ENCODE data around the gene FGF5.
"Not testable (repeated sequence)": the region's sequence is repeated elsewhere in the genome, so short reads cannot be mapped to it uniquely, and the experiment has no call there.

The FGF5 gene, protein sequence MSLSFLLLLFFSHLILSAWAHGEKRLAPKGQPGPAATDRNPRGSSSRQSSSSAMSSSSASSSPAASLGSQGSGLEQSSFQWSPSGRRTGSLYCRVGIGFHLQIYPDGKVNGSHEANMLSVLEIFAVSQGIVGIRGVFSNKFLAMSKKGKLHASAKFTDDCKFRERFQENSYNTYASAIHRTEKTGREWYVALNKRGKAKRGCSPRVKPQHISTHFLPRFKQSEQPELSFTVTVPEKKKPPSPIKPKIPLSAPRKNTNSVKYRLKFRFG

GRCh38 chr4:80266253-80266901 is at the start of gene FGF5:
TSS of gene FGF5 (plus strand) at chr4:80266664. CDS start at chr4:80266825, 161 bp downstream.
- DNase-seq (ENCODE audit: low read depth): peak; percentile 64

DNA sequence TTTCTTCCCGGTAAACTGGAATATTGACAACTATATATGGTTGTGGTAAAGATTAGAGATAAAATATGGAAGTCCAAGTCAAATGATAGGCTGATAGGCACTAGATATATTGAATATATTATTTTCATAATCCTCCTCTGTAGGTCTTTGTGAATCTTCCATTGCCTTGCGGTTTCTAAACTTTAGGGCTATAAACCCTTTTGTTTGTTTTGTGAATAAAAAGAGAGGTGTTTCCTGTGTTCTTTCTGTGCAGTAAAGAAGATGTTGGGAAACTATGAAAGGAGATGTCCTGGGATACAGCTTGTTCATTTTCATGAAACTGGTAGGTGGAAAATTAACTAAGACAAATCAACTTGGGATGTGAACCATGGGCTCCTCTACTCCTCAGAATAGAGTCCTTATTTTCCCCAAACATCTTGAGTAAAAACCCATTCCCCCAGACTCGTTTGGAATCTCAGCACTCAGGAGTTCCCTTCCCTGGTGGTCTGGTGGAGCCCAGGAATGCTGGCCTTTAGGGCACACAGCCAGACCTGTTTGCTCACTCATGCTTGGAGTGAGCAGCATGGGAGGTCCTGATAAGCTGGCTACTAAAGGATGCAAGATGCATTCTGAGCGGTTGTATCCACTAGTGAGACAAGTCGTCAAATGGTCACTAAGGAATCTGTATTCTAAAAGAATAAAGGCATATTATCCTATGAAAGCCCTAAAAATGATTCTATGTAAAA is 47.0 kb upstream of the FGF5 start:
- DNase-seq (ENCODE audit: low read depth): no peak

GRCh38 chr4:80220711-80221110 is 45.8 kb upstream of the FGF5 start:
- no peak for DNase-seq (ENCODE audit: low read depth)

GRCh38 chr4:80221161-80221560 is 45.3 kb upstream of the FGF5 start:
- DNase-seq (ENCODE audit: low read depth): no peak

- no peak for DNase-seq (ENCODE audit: low read depth)
These were observed 40.9 kb upstream of the FGF5 start for GRCh38 chr4:80225595-80225994.

DNA sequence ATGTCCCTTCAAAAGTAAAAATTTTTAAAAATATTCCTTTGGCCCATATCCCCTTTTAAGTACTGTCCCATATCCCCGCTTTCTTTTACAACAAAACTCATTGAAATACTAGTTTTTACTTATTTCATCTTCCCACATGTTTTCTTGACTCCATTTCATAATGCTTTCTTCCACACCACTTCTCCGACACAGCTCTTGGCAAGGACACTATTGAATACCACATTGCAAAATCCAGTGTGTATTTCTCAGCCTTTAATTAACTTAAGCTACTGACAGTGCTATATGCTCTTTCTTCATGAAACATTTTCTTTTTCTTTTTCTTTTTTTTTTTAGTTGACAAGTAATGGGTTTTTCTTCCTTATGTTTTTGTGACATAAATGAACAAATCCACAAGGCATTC is 40.4 kb upstream of the FGF5 start:
- no peak for DNase-seq (ENCODE audit: low read depth)

- no peak for DNase-seq (ENCODE audit: low read depth)
These were observed 38.0 kb upstream of the FGF5 start for GRCh38 chr4:80228460-80228859.

GRCh38 chr4:80229128-80229527 is 37.3 kb upstream of the FGF5 start:
- DNase-seq (ENCODE audit: low read depth): no peak

DNA sequence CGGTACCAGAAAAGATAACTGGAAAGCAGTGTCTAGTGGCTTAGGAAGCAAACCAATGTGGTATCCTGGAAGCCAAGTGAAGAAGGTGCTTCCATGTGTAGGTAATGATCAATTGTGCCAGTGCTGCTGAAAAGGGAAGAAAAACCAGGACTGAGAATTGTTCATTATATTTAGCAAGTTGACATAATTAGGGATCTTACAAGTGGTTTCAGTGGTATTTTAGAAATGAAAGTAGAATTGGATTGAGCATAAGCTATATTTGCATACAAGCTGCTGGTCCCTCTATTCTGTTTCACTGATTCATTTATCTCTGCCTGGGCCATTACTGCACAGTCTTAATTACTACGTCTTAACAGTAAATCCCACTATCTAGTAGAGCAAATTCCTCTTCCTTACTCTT is 36.9 kb upstream of the FGF5 start:
- no peak for DNase-seq (ENCODE audit: low read depth)

GRCh38 chr4:80231180-80231579 is 35.3 kb upstream of the FGF5 start:
- DNase-seq (ENCODE audit: low read depth): no peak

GRCh38 chr4:80232707-80233370 is 33.6 kb upstream of the FGF5 start:
- DNase-seq (ENCODE audit: low read depth): no peak

- DNase-seq (ENCODE audit: low read depth): no peak
These were observed 33.1 kb upstream of the FGF5 start for GRCh38 chr4:80233390-80233789.

GRCh38 chr4:80235451-80235850 is 31.0 kb upstream of the FGF5 start:
- no peak for DNase-seq (ENCODE audit: low read depth)

DNA sequence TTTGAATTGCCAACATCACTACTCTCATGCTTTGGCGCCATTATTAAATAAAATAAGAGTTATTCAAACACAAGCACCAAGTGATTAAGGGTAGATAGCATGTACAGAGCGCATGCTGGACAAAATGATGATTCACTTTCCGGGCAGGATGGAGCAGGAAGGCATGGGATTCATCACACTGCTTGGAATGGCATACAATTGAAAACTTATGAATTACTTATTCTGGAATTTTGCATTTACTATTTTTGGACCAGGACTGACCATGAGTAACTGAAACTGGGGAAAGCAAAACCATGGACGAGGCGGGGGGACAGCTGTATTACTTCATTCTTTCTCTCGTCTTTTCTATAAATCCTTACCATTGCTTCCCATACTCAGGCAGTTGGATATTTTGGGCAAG is 28.5 kb upstream of the FGF5 start:
- DNase-seq (ENCODE audit: low read depth): peak; percentile 89

DNA sequence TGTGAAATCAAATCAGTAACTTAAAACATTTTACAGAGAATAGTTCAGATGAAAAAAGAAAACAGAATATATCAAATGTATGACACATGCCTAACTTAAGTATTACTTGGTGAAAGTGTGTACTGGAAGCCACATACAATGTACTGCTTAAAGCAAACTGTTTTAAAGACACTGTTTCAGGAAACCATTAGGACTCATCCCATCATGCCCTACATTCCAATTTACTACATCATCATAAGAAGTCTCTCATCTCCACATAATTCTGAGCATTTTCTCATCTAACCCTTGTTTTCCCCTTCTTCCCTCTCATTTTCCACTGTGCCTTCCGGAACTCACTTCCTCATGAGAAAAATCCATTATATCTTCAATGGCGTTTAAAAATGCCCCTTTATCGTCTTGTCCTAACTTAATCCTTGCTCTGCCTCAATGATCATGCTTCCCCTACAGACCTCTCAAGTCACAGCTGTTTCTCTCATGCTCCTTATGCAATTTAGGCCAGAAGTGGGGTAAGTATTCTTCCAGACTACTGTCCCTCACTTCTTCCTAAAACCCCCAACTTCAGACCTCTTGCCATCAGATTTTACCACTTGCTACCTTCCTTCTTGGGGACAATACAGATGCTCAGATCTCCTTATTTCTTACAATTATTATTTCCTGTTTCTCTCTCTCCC is 26.8 kb upstream of the FGF5 start:
- no peak for DNase-seq (ENCODE audit: low read depth)

DNA sequence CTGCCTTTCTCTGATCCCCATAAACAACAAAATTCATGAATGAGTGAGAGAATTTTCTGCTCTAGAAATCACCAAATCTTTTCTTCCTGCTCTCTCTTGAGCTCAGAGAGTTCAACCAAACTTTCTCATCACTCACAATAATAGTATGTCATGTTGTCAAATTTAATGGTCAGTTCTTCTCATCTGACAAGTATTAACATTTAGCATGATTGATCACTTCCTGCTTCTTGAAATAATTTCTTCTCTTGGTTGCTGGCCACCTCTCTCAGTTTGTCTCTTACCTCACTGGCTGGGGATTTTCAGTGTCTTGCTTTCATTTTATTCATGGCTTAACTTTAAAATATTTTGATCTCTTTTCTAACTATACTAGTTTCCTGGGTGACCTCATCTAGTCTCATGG is 25.5 kb upstream of the FGF5 start:
- DNase-seq (ENCODE audit: low read depth): no peak

DNA sequence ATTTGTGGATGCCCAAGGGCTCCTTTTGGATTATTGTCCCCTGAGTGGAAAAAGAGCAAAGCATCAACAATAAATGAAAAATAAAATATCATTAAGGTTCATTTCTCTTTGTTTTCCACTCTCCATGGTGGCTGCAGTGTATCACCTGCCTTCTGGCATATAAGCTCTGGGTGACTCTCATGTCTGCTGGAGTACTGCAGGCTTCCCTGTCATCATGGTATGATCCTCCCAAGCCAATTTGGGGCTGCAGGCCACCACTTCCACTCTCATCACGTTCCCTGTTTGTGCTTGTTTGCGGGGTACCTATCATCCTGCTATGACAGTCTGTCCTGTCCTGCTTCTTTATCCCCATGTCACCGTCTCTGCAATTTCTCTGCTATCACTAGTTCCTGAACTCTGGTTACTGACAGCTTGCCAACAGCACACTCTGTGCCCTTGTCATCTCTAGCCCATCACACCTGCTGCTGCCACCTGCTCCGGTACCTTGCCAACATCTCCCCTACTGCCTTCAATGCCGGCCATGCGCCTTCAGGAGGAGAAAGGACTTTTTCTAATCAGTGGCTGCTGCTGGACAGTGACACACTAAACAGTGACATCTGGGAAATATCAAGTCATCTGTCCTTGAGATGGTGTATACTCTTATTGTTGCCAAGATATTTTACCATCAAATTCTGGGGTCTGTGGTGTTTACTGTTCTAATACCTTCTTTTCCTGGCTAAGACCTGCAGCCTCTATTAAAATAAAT is 23.0 kb upstream of the FGF5 start:
- DNase-seq (ENCODE audit: low read depth): no peak

DNA sequence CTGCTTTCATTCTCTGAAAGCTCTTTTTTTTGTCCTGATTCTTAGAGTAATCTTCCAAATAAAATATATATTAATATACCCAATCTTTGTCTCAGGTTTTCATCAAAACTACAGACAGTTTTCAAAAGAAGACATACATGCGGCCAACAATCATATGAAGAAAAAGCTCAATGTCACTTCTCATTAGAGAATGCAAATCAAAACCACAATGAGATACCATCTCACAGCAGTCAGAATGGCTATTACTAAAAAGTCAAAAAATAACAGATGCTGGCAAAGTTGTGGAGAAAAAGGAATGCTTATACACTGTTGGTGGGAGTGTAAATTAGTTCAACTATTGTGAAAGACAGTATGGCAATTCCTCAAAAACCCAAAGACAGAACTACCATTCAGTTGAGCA is 19.0 kb upstream of the FGF5 start:
- DNase-seq (ENCODE audit: low read depth): not testable (repeated sequence)

DNA sequence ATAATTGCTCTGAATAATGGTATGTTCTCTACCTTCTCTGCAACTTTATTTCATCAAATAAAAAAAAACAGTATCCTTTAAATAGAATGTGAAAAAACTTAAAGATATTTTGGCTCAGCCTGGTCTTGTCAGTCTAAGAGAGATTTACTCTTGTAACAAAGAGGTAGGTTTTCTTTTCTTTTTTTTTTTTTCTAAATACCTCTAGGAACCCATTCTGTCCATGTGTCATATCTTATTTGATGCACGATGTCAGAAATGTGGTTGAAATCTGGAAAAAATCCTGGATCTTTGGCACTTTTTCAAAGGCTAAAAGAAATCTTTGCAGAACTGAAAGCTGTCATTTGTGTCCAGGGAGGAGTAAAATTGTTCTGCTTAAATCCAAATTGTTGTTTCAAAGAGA is 17.3 kb upstream of the FGF5 start:
- DNase-seq (ENCODE audit: low read depth): no peak

- DNase-seq (ENCODE audit: low read depth): no peak
These were observed 14.0 kb upstream of the FGF5 start for GRCh38 chr4:80252427-80252826.

- DNase-seq (ENCODE audit: low read depth): no peak
These were observed 13.5 kb upstream of the FGF5 start for GRCh38 chr4:80252953-80253352.

DNA sequence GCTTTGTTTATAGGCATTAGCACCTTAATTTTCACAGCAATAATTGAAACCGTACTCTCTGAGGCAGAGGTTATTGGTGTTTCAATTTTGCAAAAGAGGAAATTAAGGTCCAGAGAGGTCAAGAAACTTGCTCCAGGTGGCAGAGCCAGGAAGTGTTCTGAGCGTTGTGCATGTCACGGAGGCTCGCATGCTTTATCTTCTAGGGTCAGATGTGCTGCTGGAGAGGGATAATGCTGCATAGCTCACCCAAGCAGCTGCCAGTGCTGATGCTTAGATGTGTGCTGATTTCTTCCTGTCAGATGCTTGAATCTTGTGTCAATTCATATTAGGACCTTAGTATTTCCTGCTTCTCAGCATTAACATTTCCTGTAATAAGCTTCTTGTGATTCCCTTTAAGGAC is 13.0 kb upstream of the FGF5 start:
- DNase-seq (ENCODE audit: low read depth): no peak

Measured in HS-27A (cell line).